B cell (primary cell): Measurements from ENCODE around the gene KRTAP10-5.
"Not testable (repeated sequence)": the region's sequence is repeated elsewhere in the genome, so short reads cannot be mapped to it uniquely, and the experiment has no call there.

Source experiments
- EZH2 ChIP-seq: IDR thresholded peaks from 2 replicates; pipeline ENCODE4 v1.6.1; 2012; ENCODE audit warnings: borderline replicate concordance, low read depth, mild to moderate bottlenecking, moderate library complexity, low read length; ENCODE audit not compliant: insufficient read depth, poor library complexity, severe bottlenecking
- TF ChIP-seq, protein P1 (sequence below): fragments of 200-600 bp; IDR thresholded peaks from one replicate; pipeline ENCODE4 v1.8.0; 2022; ENCODE audit warnings: antibody characterized with exemption, mild to moderate bottlenecking

DNA sequence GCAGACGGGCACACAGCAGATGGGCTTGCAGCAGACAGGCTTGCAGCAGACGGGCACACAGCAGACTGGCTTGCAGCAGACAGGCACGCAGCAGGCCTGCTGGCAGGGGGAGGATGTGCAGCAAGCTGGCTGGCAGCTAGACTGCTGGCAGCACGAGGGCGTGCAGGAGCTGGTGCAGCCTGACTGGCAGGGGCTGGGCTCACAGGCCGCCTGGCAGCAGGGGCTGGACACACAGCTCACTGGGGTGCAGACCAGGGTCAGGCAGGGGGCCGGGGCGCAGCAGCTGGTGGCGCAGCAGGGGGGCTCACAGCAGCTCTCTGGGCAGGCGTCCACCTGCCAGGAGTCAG lies 22.1 kb downstream of the KRTAP10-5 start:
- TF ChIP-seq, protein P1, sequence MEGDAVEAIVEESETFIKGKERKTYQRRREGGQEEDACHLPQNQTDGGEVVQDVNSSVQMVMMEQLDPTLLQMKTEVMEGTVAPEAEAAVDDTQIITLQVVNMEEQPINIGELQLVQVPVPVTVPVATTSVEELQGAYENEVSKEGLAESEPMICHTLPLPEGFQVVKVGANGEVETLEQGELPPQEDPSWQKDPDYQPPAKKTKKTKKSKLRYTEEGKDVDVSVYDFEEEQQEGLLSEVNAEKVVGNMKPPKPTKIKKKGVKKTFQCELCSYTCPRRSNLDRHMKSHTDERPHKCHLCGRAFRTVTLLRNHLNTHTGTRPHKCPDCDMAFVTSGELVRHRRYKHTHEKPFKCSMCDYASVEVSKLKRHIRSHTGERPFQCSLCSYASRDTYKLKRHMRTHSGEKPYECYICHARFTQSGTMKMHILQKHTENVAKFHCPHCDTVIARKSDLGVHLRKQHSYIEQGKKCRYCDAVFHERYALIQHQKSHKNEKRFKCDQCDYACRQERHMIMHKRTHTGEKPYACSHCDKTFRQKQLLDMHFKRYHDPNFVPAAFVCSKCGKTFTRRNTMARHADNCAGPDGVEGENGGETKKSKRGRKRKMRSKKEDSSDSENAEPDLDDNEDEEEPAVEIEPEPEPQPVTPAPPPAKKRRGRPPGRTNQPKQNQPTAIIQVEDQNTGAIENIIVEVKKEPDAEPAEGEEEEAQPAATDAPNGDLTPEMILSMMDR = not testable (repeated sequence)
- not testable (repeated sequence) for TF ChIP-seq EZH2
